ENCODE results near the gene MAP3K6.

Gene MAP3K6

GRCh38 chr1:27339213-27339612, 27.5 kb downstream of the MAP3K6 start:
- no peak for DNase-seq (ENCODE audit: insufficient read length, low spot score)
- no peak for FAIRE-seq

DNA sequence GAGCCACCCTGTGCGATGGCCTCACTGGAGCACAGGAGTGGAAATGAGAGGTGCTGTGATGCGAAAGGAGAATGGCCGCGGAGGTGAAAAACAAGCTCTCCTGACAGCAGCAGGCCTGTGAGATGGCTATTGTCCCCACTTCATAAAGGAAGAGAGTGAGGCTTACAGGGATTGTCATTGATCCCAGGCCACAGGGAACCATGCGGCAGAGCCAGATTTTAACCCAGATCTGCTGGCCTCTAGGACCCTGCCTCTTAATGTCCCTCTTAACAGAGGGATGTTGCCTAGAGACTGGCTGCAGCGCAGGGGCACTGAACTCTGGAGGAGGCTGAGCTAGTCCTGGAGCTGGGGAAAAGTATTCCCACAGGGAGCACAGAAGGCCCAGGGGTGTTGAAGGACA, 28.0 kb downstream of the MAP3K6 start:
- FAIRE-seq (no peak), DNase-seq (ENCODE audit: insufficient read length, low spot score) (no peak)

DNA sequence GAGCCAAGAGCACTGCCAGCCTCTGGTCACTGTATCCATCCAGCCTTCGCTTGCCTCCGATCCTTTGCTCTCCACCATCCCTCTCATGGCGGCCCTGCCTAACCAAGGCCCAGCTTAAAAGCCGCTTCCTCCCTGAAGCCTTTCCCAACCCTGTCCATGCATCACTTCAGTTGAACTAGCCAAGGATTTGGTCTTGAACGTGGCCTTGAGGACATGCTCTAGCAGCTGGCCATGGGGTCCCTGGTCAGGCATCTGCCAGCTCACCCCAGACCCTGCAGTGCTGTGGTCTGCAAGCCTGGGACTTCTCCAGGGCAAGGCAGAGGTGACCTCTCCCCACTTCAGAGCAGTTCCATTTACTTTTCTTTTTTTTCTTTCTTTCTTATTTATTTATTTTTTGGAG, 30.0 kb downstream of the MAP3K6 start:
- no peak for DNase-seq (ENCODE audit: insufficient read length, low spot score)
- no peak for FAIRE-seq

- DNase-seq (ENCODE audit: insufficient read length, low spot score) (no peak), FAIRE-seq (no peak)
Measured at GRCh38 chr1:27335506-27336422, 31.0 kb downstream of the MAP3K6 start.

DNA sequence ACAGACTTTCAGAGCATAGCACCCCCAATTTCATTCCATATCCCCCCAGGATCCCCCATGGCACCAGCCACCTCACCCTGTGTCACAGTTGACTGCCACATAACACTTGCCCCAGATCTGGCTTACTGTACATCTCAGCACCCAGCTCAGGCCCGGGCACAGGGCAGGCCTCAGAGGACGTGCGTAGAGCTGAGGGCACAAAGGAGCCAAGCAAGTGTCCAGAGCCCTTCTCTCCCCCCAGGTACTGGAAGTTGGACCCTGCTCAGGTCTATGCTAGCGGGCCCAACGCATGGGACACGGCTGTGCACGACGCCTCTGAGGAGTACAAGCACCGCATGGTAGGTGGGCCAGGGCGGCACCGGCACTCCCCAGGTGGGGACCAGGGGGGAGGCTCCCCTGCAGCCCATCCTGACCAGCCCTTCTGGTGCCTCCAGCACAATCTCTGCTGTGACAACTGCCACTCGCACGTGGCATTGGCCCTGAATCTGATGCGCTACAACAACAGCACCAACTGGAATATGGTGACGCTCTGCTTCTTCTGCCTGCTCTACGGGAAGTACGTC, 33.0 kb downstream of the MAP3K6 start:
- DNase-seq (ENCODE audit: insufficient read length, low spot score): no peak
- FAIRE-seq: no peak

DNA sequence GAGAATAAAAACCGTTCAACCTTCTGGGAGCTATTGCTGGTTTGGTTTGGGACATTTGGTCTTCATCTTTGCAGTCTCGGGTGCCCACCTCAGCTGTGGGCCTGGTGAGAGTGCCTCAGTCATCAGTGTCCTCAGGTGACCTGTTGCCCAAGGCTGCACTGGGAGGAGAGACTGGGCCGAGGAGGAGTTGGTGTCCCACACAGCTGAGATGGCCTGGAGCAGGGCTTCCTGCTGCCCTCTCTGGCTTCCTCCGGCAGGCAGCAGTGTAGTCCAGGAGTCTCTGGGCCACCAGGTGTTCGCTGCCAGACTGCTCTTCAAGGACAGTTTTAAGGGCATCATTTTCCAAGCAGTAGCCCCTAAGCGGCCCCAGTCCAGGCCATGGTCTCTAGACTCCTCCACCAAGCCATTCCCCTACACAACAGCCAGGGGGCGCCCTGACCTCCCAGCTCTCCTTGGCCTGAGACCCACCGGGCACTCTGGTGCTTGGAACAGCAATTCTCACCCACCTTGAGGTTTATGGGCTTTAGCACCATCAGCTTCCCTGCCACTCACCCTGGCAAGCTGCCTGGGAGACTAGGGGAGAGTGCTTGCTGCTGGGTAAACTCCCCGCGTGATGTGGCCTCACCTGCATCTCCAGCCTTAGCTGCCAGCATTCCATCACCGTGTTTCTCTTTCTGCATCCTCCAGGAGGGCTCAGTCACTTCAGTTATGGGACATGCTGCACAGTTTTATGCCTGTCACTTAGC, 34.1 kb downstream of the MAP3K6 start:
- DNase-seq (ENCODE audit: insufficient read length, low spot score) (peak; percentile 63), FAIRE-seq (peak; percentile 84)

DNA sequence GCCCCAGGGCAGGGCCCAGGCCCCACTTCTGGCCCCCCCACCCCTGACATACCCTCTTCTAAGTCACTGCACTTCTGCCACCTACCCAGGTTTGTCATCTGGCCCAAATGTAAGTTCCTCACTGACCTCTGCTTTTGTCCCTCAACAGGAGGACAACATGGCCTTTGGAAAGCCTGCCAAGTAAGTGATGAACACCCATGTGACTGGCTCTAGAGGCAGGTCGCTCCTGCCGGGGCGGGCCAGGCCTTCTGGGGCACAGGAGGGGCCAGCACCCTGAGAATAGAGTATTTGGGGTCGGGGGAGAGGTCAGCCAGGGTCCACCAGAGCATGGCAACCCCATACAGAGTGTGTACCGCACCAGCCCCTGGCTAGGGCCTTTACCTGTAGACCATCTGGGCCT, 34.8 kb downstream of the MAP3K6 start:
- DNase-seq (ENCODE audit: insufficient read length, low spot score) (no peak), FAIRE-seq (no peak)

DNA sequence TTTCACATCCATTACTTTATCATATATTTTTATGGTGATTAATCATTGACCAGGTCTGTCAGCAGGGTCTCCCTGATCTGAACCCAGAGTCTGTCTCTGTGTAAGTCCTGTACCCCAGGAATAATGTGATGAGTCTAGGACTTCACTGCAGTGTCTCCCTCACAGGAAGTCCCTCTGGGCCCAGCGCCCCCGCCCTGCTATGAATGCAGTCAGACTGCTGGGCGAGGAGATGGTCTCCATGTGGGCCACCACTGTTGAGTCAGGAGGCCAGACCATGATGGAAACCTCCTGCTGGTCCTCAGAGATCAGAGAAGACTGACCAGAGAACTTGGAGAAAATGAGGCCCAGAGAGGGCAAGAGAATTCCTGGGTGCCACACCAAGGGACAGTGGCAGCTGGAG, 35.3 kb downstream of the MAP3K6 start:
- DNase-seq (ENCODE audit: insufficient read length, low spot score) (no peak), FAIRE-seq (no peak)

DNA sequence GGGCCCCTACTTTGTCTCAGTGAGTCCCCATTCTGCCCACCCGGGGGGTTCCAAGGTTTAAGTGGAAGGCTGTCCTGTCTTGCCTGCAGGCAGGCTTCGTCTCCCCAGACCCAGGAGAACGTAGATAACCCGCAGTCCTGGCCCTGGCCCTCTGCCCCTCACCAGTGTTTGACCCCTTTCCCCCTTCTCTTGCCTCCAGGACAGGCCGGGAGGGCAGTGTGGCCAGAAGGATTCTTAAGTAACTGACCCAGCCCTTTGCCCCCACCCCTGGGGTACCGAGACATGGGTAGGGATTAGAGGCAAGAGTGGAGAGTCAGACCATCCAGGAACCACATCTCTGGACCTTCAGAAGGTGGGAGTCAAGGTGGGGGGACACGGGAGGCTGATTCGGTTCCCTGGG, 36.0 kb downstream of the MAP3K6 start:
- FAIRE-seq: no peak
- DNase-seq (ENCODE audit: insufficient read length, low spot score): no peak

DNA sequence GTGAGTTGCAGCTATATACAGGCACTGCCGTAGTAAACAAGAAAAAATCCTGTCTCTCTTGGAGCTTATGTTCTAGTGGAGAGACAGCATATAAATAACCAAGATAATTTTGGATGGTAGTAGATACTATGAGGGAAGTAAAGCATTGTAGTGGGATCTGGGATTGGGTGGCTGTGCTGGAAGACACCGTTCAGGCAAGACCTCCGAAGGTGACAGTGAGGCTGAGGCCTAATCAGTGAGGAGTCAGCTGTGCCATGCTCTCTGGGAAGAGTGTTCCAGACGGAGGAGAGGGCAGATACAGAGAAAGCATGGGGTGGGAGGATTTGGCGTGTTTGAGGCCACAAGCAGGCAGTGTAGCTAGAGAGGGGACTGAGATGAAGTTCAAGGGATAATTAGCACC, 38.8 kb downstream of the MAP3K6 start:
- FAIRE-seq: no peak
- no peak for DNase-seq (ENCODE audit: insufficient read length, low spot score)

GRCh38 chr1:27325286-27325685, 41.5 kb downstream of the MAP3K6 start:
- FAIRE-seq: no peak
- no peak for DNase-seq (ENCODE audit: insufficient read length, low spot score)

GRCh38 chr1:27322569-27323240, 44.1 kb downstream of the MAP3K6 start:
- no peak for FAIRE-seq
- no peak for DNase-seq (ENCODE audit: insufficient read length, low spot score)

GRCh38 chr1:27321813-27322568, 44.8 kb downstream of the MAP3K6 start, which contains the start of gene TMEM222:
TSS of gene TMEM222 (plus strand) at chr1:27322163. CDS start at chr1:27322198, 35 bp downstream.
- peak; percentile 96 for DNase-seq (ENCODE audit: insufficient read length, low spot score)
- FAIRE-seq: peak; percentile 74

GRCh38 chr1:27318596-27318995, 48.2 kb downstream of the MAP3K6 start:
- DNase-seq (ENCODE audit: insufficient read length, low spot score): no peak
- FAIRE-seq: no peak

GRCh38 chr1:27318136-27318535, 48.6 kb downstream of the MAP3K6 start:
- DNase-seq (ENCODE audit: insufficient read length, low spot score) (no peak), FAIRE-seq (no peak)

DNA sequence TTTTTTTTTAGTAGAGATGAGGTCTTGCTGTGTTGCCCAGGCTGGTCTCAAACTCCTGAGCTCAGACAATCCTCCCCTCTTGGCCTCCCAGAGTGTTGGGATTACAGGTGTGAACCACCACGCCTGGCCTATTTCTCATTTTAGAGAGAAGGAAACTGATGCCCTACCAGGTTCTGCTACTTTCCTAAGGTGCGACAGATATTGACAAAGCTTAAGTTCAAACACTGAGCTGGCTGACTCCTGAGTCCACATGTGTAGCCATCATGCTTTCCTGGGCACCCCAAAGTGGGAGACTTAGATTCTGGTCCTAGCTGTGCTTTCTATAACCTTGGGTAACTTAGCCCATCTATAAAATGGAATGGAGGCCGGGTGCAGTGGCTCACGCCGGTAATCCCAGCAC, 49.9 kb downstream of the MAP3K6 start:
- FAIRE-seq: no peak
- DNase-seq (ENCODE audit: insufficient read length, low spot score): no peak

GRCh38 chr1:27314737-27315136, 52.0 kb downstream of the MAP3K6 start:
- DNase-seq (ENCODE audit: insufficient read length, low spot score) (no peak), FAIRE-seq (no peak)

- no peak for FAIRE-seq
- no peak for DNase-seq (ENCODE audit: insufficient read length, low spot score)
Measured at GRCh38 chr1:27314169-27314568, 52.6 kb downstream of the MAP3K6 start.

- no peak for FAIRE-seq
- no peak for DNase-seq (ENCODE audit: insufficient read length, low spot score)
Measured at GRCh38 chr1:27307874-27308598, 58.7 kb downstream of the MAP3K6 start.
